A549 treated with Hydrocortisone at 1 μM for 4 hours (cell line): ENCODE results near the gene METAP2. TPM values are rescaled to one million over a fixed set of nuclear protein-coding genes. Genes with fewer than 3 reads are reported as not detected.

Source experiments
- total RNA-seq: library from RNA; stranded (reverse); fragments of 200-300 nt; extraction: Qiagen RNA extraction; gene quantifications from 5 replicates; pipeline ENCODE4 v1.2.3, GENCODE V29; 2022

The METAP2 gene
- 119 to 186 TPM (median 123 TPM) in 5 replicates for total RNA-seq

GRCh38 chr12:95473884-95474659 lies at the start of gene METAP2:
Gene METAP2, plus strand, starts transcription at chr12:95474152. Its CDS starts 28 bp downstream, at chr12:95474180.

GRCh38 chr12:95551305-95551704 lies 77.4 kb downstream of the METAP2 start, which contains the start of gene USP44:
Gene USP44, minus strand, starts transcription at chr12:95551476. Its CDS starts 17,220 bp downstream, at chr12:95534256.

Other genes starting within 250 kb of the METAP2 start
- gene USP44, start 77.3 kb downstream of the METAP2 start, total RNA-seq = 0.13 to 0.25 TPM (median 0.14 TPM) in 5 replicates